Activated T-cell treated with anti-CD3 and anti-CD28 coated beads for 48 hours (primary cell): ENCODE data around the gene DIRAS1.
"Not testable (repeated sequence)": the region's sequence is repeated elsewhere in the genome, so short reads cannot be mapped to it uniquely, and the experiment has no call there.

Source experiments
- DNase-seq: peaks from one replicate; pipeline ENCODE4 v3.0.0-alpha.2; 2020; ENCODE audit warnings: low read depth

DIRAS1 gene

DNA sequence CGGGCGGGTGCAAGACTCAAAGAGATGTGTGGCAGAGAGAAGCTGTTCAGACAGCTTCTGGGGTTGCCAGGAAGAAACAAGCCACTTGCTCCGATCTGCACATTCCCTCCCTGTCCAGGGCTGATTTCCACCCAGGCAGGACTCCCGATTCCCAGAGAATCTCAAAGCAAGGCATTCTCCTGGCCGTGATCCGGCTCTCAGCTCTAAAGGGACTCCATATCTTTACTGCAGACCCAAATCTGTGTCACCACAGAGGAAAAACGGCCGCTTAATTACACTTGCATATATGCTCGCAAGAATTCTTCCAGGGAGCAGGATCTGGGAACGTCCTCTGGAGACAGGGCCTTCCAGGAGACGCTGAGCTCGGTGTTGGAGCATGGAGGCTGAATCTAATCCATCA lies 44.3 kb downstream of the DIRAS1 start:
- no peak for DNase-seq

GRCh38 chr19:2675892-2676291 lies 45.3 kb downstream of the DIRAS1 start:
- DNase-seq, result no peak

DNA sequence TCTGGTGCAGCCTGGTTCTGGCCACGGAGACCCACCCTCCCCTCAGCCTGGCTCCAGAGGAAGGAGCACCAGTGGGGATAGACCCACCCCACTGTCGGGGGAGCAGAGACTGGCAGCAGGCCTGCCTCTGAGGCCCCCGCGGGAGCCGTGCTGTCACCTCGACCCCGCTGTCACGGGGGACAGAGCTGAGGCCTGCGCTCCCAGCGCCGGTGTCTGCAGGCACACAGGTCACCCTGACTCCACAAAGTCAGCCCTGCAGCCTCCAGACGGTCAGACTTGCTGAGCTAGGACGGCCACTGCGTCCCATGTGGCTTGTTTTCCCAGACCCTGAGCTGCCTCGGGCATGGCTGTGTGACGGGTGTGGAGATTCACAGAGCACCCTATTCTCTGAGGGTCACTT lies 51.0 kb downstream of the DIRAS1 start:
- DNase-seq, result no peak

- DNase-seq, result no peak
Measured at GRCh38 chr19:2668175-2668763, 52.9 kb downstream of the DIRAS1 start.

- not testable (repeated sequence) for DNase-seq
Measured at GRCh38 chr19:2667349-2667748, 53.8 kb downstream of the DIRAS1 start.

DNA sequence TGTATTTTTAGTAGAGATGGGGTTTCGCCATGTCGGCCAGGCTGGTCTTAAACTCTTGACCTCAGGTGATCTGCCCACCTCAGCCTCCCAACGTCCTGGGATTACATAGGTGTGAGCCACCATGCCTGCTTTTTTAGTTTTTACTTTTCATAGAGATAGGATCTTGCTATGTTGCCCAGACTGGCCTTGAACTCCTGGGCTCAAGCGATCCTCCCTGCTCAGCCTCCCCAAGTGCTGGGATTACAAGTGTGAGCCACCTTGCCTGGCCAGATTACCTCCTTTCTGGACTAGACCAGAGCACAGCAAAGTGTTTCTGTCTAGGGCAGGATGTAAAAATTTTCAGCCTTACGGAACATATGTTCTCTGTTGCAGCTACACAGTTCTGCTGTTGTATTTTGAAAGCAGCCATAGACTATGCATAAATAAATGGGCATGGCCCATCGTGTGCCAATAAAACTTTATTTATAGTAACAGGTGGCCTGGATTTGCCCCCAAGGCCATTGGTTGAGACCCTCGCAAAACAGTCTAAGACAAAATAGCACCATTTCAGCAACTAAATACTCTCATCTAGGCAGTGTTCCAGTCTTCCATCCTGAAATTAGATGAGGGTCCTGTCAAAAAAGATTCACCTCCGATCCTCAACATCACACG lies 54.7 kb downstream of the DIRAS1 start:
- DNase-seq, result no peak

- DNase-seq, result no peak
Measured at GRCh38 chr19:2665103-2665502, 56.1 kb downstream of the DIRAS1 start.
